ENCODE measurements around the gene PTPRS.

The PTPRS gene

DNA sequence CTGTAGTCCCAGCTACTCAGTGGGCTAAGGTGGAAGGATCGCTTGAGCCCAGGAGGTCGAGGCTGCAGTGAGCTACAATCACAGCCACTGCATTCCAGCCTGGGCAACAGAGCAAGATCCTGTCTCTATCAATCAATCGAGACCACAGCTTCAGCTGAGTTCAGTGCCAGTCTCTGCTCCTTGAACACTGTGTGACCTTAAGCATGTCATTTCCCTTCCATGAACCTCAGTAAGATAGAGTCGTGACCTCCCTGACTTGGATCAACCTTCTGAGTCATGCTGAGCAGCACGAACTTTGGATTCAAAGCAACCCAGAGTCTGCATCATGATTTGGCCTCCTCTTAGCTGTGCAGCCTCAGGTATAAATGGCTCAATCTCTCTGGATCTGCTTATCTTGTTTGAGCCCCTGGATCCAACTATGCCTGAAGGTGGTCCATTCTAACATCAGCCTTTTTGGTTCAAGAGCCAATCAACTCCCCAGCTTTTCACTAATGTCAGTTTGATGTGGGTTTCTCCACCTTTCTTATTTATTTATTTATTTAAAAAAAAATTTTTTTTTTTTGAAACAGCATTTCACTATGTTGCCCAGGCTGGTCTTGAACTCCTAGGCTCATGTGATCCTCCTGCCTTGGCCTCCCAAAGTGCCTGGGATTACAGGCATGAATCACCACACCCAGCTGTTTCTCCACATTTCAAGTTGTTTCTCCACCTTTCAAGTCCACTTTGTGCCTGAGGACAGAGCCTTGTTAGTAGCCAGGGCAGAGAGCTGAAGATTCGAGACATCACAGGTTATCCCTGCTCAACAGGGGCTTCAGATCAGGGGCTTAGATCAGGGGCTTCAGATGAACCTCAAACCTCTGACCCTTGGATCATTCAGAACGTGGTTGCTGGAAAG is 26.4 kb downstream of the PTPRS start:
- DNase-seq (ENCODE audit: low read depth), result no peak
- TF ChIP-seq, protein P1, sequence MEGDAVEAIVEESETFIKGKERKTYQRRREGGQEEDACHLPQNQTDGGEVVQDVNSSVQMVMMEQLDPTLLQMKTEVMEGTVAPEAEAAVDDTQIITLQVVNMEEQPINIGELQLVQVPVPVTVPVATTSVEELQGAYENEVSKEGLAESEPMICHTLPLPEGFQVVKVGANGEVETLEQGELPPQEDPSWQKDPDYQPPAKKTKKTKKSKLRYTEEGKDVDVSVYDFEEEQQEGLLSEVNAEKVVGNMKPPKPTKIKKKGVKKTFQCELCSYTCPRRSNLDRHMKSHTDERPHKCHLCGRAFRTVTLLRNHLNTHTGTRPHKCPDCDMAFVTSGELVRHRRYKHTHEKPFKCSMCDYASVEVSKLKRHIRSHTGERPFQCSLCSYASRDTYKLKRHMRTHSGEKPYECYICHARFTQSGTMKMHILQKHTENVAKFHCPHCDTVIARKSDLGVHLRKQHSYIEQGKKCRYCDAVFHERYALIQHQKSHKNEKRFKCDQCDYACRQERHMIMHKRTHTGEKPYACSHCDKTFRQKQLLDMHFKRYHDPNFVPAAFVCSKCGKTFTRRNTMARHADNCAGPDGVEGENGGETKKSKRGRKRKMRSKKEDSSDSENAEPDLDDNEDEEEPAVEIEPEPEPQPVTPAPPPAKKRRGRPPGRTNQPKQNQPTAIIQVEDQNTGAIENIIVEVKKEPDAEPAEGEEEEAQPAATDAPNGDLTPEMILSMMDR (IDR thresholded peaks at IDR 0.05; ENCODE audit: low read depth, low read length, missing control alignments), result no peak
- in situ Hi-C loops (cut with HindIII; ENCODE audit: low sequenced_read_pairs), result no loop called here
- H3K4me3 ChIP-seq (ENCODE audit: low read depth, low read length), result no peak overlapping the region

- in situ Hi-C loops (cut with HindIII; ENCODE audit: low sequenced_read_pairs), result no loop called here
- no peak for DNase-seq (ENCODE audit: low read depth)
- TF ChIP-seq, protein P1 (IDR thresholded peaks at IDR 0.05; ENCODE audit: low read depth, low read length, missing control alignments), result no peak
- no peak overlapping the region for H3K4me3 ChIP-seq (ENCODE audit: low read depth, low read length)
Measured at GRCh38 chr19:5313307-5313706, 27.3 kb downstream of the PTPRS start.

DNA sequence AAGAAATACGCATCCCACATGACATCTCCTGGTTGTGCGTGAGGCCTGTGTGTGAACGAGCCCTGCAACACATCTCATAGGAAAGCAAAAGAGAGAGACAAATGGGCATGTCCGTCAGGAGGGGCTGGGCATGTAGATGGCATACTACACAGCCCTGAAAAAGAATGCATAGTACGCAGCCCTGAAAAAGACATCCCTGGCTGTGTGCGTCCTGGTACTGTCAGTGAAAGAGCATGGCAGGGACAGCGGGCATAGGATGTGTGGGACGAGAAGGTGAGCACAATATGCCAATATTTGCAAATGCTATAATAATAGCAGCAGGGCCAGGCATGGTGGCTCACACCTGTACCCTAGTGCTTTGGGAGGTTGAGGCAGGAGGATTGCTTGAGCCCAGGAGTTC is 28.6 kb downstream of the PTPRS start:
- TF ChIP-seq, protein P1 (IDR thresholded peaks at IDR 0.05; ENCODE audit: low read depth, low read length, missing control alignments), result no peak

GRCh38 chr19:5309438-5310204 is 31.0 kb downstream of the PTPRS start:
- no peak for DNase-seq (ENCODE audit: low read depth)
- in situ Hi-C loops (cut with HindIII; ENCODE audit: low sequenced_read_pairs), result loop anchor here (5.0 kb wide), 1 partner anchor 102 kb away; no protein-coding TSS in a partner anchor
- TF ChIP-seq, protein P1 (IDR thresholded peaks at IDR 0.05; ENCODE audit: low read depth, low read length, missing control alignments), result no peak
- no peak overlapping the region for H3K4me3 ChIP-seq (ENCODE audit: low read depth, low read length)

More for the DNA sequence above, 28.6 kb downstream of the PTPRS start:
- in situ Hi-C loops (cut with HindIII; ENCODE audit: low sequenced_read_pairs), result no loop called here
- no peak overlapping the region for H3K4me3 ChIP-seq (ENCODE audit: low read depth, low read length)
- no peak for DNase-seq (ENCODE audit: low read depth)

GRCh38 chr19:5308451-5309437 is 31.9 kb downstream of the PTPRS start:
- peak overlapping the region; percentile 7 for H3K4me3 ChIP-seq (ENCODE audit: low read depth, low read length)
- TF ChIP-seq, protein P1 (IDR thresholded peaks at IDR 0.05; ENCODE audit: low read depth, low read length, missing control alignments), result no peak
- DNase-seq (ENCODE audit: low read depth), result peak; percentile 79
- in situ Hi-C loops (cut with HindIII; ENCODE audit: low sequenced_read_pairs), result loop anchor here (5.0 kb wide), 1 partner anchor 101 kb away; no protein-coding TSS in a partner anchor
